Neural progenitor cell (in vitro differentiated cells): ENCODE data around the gene DTNBP1. TPM values are rescaled to one million over a fixed set of nuclear protein-coding genes. Genes with fewer than 3 reads are reported as not detected.

Experiments
- DNase-seq: peaks from one replicate; pipeline ENCODE4 v3.0.0-alpha.2; 2016; ENCODE audit warnings: low spot score
- H2AFZ ChIP-seq: fragments of 200-600 bp; sonication (generic); replicated peaks from 2 replicates; pipeline ENCODE4 v1.6.1; 2016; ENCODE audit warnings: antibody characterized with exemption
- H3F3A ChIP-seq: fragments of 200-600 bp; sonication (generic); 2 replicates; pipeline ENCODE4 v1.6.1; 2016; ENCODE audit warnings: antibody characterized with exemption, low read depth
- H3K27ac ChIP-seq: fragments of 200-600 bp; sonication (generic); 2 replicates; pipeline ENCODE4 v1.5.1; 2016; ENCODE audit warnings: mild to moderate bottlenecking
- H3K27me3 ChIP-seq: fragments of 200-600 bp; sonication (generic); 2 replicates; pipeline ENCODE4 v1.6.1; 2016; ENCODE audit warnings: mild to moderate bottlenecking, moderate library complexity
- H3K36me3 ChIP-seq: fragments of 200-600 bp; sonication (generic); 2 replicates; pipeline ENCODE4 v1.5.1; 2016
- H3K4me1 ChIP-seq: fragments of 200-600 bp; sonication (generic); 2 replicates; pipeline ENCODE4 v1.6.1; 2016; ENCODE audit warnings: mixed run types
- H3K4me2 ChIP-seq: fragments of 200-600 bp; sonication (generic); 2 replicates; pipeline ENCODE4 v1.6.1; 2016
- H3K4me3 ChIP-seq: fragments of 200-600 bp; sonication (generic); 2 replicates; pipeline ENCODE4 v1.5.1; 2016
- H3K79me2 ChIP-seq: fragments of 200-600 bp; sonication (generic); 2 replicates; pipeline ENCODE4 v1.6.1; 2016; ENCODE audit warnings: low read depth
- H3K9ac ChIP-seq: fragments of 200-600 bp; sonication (generic); 2 replicates; pipeline ENCODE4 v1.6.1; 2016
- H3K9me3 ChIP-seq: fragments of 200-600 bp; sonication (generic); 2 replicates; pipeline ENCODE4 v1.5.1; 2016; ENCODE audit warnings: low read depth
- H4K20me1 ChIP-seq: fragments of 200-600 bp; sonication (generic); 2 replicates; pipeline ENCODE4 v1.6.1; 2016; ENCODE audit warnings: low read depth
- H3K27ac Mint-ChIP-seq: 3 replicates; pipeline ENCODE4 v1.8.0; 2021; ENCODE audit warnings: mixed read lengths
- H3K27me3 Mint-ChIP-seq: 2 replicates; pipeline ENCODE4 v1.8.0; 2022; ENCODE audit warnings: low read depth, mild to moderate bottlenecking, inconsistent platforms, moderate library complexity, mixed read lengths; ENCODE audit not compliant: insufficient read depth
- H3K36me3 Mint-ChIP-seq: 3 replicates; pipeline ENCODE4 v1.8.0; 2021; ENCODE audit warnings: mixed read lengths
- H3K4me1 Mint-ChIP-seq: 3 replicates; pipeline ENCODE4 v1.8.0; 2021; ENCODE audit warnings: mixed read lengths
- H3K4me3 Mint-ChIP-seq: 3 replicates; pipeline ENCODE4 v1.8.0; 2021; ENCODE audit warnings: mild to moderate bottlenecking, moderate library complexity, mixed read lengths
- H3K9me3 Mint-ChIP-seq: 3 replicates; pipeline ENCODE4 v1.8.0; 2020; ENCODE audit warnings: mixed read lengths
- EZH2 ChIP-seq: fragments of 200-600 bp; sonication (generic); IDR thresholded peaks from 2 replicates; pipeline ENCODE4 v1.6.1; 2017; ENCODE audit warnings: antibody characterized with exemption, mild to moderate bottlenecking, moderate library complexity
- EZH2phosphoT487 ChIP-seq: fragments of 200-600 bp; sonication (generic); IDR thresholded peaks from 2 replicates; pipeline ENCODE4 v1.6.1; 2017; ENCODE audit warnings: antibody characterized with exemption
- total RNA-seq: library from RNA; depleted of rRNA; stranded (reverse); fragments of >200 nt; gene quantifications from 2 replicates; pipeline ENCODE4 v1.2.3, GENCODE V29; 2015; ENCODE audit warnings: low replicate concordance
- TF ChIP-seq, protein P1 (sequence below): fragments of 200-600 bp; sonication (generic); IDR thresholded peaks from 2 replicates; pipeline ENCODE4 v1.5.1; 2017; ENCODE audit warnings: antibody characterized with exemption, mild to moderate bottlenecking

Gene DTNBP1
- total RNA-seq, 1 donor from 2014 or later = 4.5 TPM

DNA sequence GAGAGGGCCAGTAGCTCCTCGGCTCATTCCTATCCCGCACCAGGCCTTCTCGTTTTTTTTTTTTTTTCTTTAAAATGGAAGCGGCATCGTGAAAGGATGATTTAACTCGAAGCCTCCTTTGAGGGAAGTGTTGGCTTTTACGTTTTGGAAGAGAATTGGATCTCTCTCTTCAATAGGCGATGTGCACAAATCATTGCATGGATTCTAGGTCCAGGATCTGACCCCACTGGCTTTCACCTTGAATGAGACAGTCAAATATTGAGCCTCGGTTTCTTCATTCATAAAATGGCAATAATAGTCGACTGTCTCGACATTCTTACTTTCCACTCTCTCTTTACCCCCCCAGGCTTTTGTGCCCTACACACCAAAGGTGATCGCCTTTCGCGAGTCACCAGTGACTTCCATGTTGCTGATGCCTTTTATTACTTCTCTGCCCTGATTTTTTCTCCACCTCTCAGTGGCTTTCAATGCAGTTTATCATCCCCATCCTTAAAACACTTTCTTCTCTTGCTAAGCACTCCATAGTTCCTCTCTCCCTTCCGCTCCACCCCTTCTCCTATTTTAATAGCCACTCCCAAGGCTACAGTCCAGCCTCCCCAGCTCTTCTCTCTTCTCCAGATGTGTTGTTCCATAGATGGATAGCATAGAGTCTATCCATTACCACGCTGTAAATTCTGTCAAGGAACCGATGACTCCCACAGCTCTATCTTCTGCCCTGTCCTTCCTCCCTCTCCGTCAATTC, 473 bp upstream of the DTNBP1 start:
- H2AFZ ChIP-seq = peak overlapping the region; percentile 89
- H3K36me3 ChIP-seq = peaks cover 2% of the 10 kb centered on the region
- DNase-seq = no peak
- no peaks in the 10 kb centered on the region for H3K9me3 ChIP-seq
- no peak overlapping the region for H3K27ac ChIP-seq
- peaks cover 5% of the 10 kb centered on the region for H3K79me2 ChIP-seq
- H3K4me1 ChIP-seq = peaks cover 13% of the 10 kb centered on the region
- peaks cover 10% of the 10 kb centered on the region for H3F3A ChIP-seq
- peaks cover 21% of the 10 kb centered on the region for H3K27me3 ChIP-seq
- peaks cover 5% of the 10 kb centered on the region for H4K20me1 ChIP-seq
- Mint-ChIP-seq H3K27ac (no peak overlapping the region), H3K4me1 (peaks cover 11% of the 10 kb centered on the region), H3K36me3 (peaks cover 3% of the 10 kb centered on the region), H3K27me3 (peaks cover 2% of the 10 kb centered on the region), H3K9me3 (no peaks in the 10 kb centered on the region), H3K4me3 (peak overlapping the region; percentile 83)
- H3K4me3 ChIP-seq = peak overlapping the region; percentile 73
- no peak overlapping the region for H3K9ac ChIP-seq
- no peak for TF ChIP-seq EZH2
- TF ChIP-seq, protein P1, sequence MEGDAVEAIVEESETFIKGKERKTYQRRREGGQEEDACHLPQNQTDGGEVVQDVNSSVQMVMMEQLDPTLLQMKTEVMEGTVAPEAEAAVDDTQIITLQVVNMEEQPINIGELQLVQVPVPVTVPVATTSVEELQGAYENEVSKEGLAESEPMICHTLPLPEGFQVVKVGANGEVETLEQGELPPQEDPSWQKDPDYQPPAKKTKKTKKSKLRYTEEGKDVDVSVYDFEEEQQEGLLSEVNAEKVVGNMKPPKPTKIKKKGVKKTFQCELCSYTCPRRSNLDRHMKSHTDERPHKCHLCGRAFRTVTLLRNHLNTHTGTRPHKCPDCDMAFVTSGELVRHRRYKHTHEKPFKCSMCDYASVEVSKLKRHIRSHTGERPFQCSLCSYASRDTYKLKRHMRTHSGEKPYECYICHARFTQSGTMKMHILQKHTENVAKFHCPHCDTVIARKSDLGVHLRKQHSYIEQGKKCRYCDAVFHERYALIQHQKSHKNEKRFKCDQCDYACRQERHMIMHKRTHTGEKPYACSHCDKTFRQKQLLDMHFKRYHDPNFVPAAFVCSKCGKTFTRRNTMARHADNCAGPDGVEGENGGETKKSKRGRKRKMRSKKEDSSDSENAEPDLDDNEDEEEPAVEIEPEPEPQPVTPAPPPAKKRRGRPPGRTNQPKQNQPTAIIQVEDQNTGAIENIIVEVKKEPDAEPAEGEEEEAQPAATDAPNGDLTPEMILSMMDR = no peak
- no peak for TF ChIP-seq EZH2phosphoT487
- peak overlapping the region; percentile 89 for H3K4me2 ChIP-seq

DNA sequence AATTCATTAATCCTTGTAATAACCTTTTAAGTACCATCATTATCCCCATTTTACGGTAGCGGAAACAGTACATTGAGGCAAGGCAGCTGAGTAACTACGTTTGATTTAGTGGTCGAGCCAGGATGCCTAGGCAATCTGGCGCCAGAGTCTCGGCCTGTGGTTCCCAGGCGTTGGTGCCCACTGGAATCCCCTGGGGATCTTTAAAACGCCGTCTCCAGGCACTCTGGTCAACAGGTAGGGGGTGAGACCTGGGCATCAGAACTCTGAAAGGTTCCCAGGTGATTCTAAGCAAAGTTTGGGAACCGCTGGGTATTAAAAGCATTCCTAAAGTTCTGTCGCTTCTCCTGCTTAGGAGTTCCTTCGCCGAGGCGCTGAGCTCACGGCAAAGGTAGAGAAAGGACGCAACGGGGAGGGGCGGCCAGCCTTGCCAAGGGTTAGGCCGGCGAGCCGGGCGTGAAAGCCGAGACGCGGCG, 939 bp downstream of the DTNBP1 start:
- peak overlapping the region; percentile 89 for H2AFZ ChIP-seq

DNA sequence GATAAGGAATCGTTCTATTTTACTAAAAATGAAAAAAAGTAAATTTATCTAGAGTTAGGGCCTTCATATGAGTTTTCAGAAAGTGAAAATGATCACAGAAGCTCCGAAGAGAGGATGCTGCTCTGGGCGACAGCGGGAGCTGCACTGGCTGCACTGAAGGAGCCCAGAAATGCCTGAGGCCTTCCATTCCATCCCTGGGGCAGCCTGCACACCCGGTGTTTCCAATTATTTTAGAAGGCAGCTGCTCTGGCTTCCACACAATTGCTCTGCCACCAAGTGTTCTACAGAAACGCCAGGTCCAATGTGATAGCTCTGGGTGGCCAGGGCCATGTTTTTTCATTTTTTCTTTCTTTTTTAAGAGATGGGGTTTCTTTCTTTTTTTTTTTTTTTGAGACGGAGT, 3.6 kb downstream of the DTNBP1 start:
- no peaks in the 10 kb centered on the region for H3K9me3 ChIP-seq
- no peak overlapping the region for H2AFZ ChIP-seq
- peaks cover 13% of the 10 kb centered on the region for H3K27me3 ChIP-seq
- H3K4me3 ChIP-seq = no peak overlapping the region
- no peak overlapping the region for H3K27ac ChIP-seq
- no peak overlapping the region for H3K4me3 Mint-ChIP-seq
- peaks cover 3% of the 10 kb centered on the region for H3K36me3 Mint-ChIP-seq
- no peak for TF ChIP-seq EZH2phosphoT487
- no peak for TF ChIP-seq EZH2
- TF ChIP-seq, protein P1 = no peak
- no peaks in the 10 kb centered on the region for H3K27me3 Mint-ChIP-seq
- H3K9me3 Mint-ChIP-seq = no peaks in the 10 kb centered on the region
- no peak overlapping the region for H3K27ac Mint-ChIP-seq
- peaks cover 2% of the 10 kb centered on the region for H3K36me3 ChIP-seq
- H3F3A ChIP-seq = peaks cover 11% of the 10 kb centered on the region
- H3K4me1 ChIP-seq = peaks cover 18% of the 10 kb centered on the region
- H3K4me2 ChIP-seq = no peak overlapping the region
- H3K9ac ChIP-seq = no peak overlapping the region
- H4K20me1 ChIP-seq = peaks cover 5% of the 10 kb centered on the region
- peaks cover 11% of the 10 kb centered on the region for H3K4me1 Mint-ChIP-seq
- peak; percentile 10 for DNase-seq
- H3K79me2 ChIP-seq = peaks cover 12% of the 10 kb centered on the region

More for the DNA sequence above, 939 bp downstream of the DTNBP1 start:
- Histone ChIP-seq H3K4me2 (peak overlapping the region; percentile 89), H3K79me2 (peaks cover 5% of the 10 kb centered on the region), H3K4me1 (peaks cover 18% of the 10 kb centered on the region), H3F3A (peaks cover 16% of the 10 kb centered on the region), H3K4me3 (peak overlapping the region; percentile 73), H3K9ac (no peak overlapping the region), H3K27ac (no peak overlapping the region), H4K20me1 (peaks cover 5% of the 10 kb centered on the region), H3K27me3 (peaks cover 21% of the 10 kb centered on the region), H3K9me3 (no peaks in the 10 kb centered on the region), H3K36me3 (peaks cover 2% of the 10 kb centered on the region)
- no peaks in the 10 kb centered on the region for H3K9me3 Mint-ChIP-seq
- H3K36me3 Mint-ChIP-seq = peaks cover 3% of the 10 kb centered on the region
- H3K27me3 Mint-ChIP-seq = peaks cover 2% of the 10 kb centered on the region
- H3K4me1 Mint-ChIP-seq = peaks cover 11% of the 10 kb centered on the region
- DNase-seq = peak; percentile 73
- TF ChIP-seq EZH2 = no peak
- TF ChIP-seq, protein P1 = no peak
- no peak for TF ChIP-seq EZH2phosphoT487
- H3K27ac Mint-ChIP-seq = no peak overlapping the region
- peak overlapping the region; percentile 83 for H3K4me3 Mint-ChIP-seq
